Lung (tissue), 12 donors: ENCODE measurements around the gene TMOD2. TPM values are rescaled to one million over a fixed set of nuclear protein-coding genes. Genes with fewer than 3 reads are reported as not detected.

Experiments
- ATAC-seq: fragments of 200-7000 bp; cut with Tn5 transposase; one replicate; pipeline ENCODE4 v1.9.1; 2020; ENCODE audit warnings: moderate number of reproducible peaks; ENCODE audit not compliant: insufficient read depth, low FRiP score
- DNase-seq, 3 donors: peaks; one replicate each; pipeline ENCODE4 v3.0.0-alpha.2; 2013 to 2017
- H3K27ac ChIP-seq, 2 donors: one replicate each; pipeline ENCODE4 v1.5.1; 2013; ENCODE audit warnings: mild to moderate bottlenecking in 2 of 2, moderate library complexity in 2 of 2, control low read depth in 1 of 2, inconsistent platforms in 1 of 2, low read depth in 1 of 2, low read length in 1 of 2
- H3K27me3 ChIP-seq, 3 donors: one replicate each; pipeline ENCODE4 v1.5.1; 2013; ENCODE audit warnings: low read length in 2 of 3; ENCODE audit not compliant: control insufficient read depth in 3 of 3, insufficient read depth in 3 of 3
- H3K36me3 ChIP-seq, 4 donors: one replicate each; pipeline ENCODE4 v1.5.1; 2013; ENCODE audit warnings: low read length in 4 of 4, mild to moderate bottlenecking in 1 of 4, moderate library complexity in 1 of 4; ENCODE audit not compliant: control insufficient read depth in 4 of 4, insufficient read depth in 4 of 4
- H3K4me1 ChIP-seq, 5 donors: one replicate each; pipeline ENCODE4 v1.5.1; 2013; ENCODE audit warnings: low read length in 5 of 5, mild to moderate bottlenecking in 2 of 5, moderate library complexity in 1 of 5; ENCODE audit not compliant: control insufficient read depth in 5 of 5, insufficient read depth in 5 of 5
- H3K4me3 ChIP-seq: one replicate; pipeline ENCODE4 v1.5.1; 2013; ENCODE audit warnings: mild to moderate bottlenecking, control low read depth, moderate library complexity
- H3K9ac ChIP-seq, 2 donors: one replicate each; pipeline ENCODE4 v1.5.1; 2013; ENCODE audit warnings: low read length in 2 of 2, control low read depth in 1 of 2; ENCODE audit not compliant: insufficient read depth in 1 of 2
- H3K9me3 ChIP-seq, 4 donors: one replicate each; pipeline ENCODE4 v1.5.1; 2013; ENCODE audit warnings: low read length in 3 of 4, mild to moderate bottlenecking in 1 of 4, moderate library complexity in 1 of 4; ENCODE audit not compliant: control insufficient read depth in 4 of 4, insufficient read depth in 3 of 4
- WGBS, 2 donors: extraction: QIAGEN DNeasy Blood & Tissue Kit; methylation state at CpG; one replicate each; pipeline ENCODE4 v1.1.7; 2013; 5-methylcytosine and 5-hydroxymethylcytosine counted together
- polyA plus RNA-seq, 2 donors: library from polyadenylated mRNA; stranded (reverse); fragments of 200-250 nt; gene quantifications; one replicate each; pipeline ENCODE4 v1.2.1, GENCODE V29; 2013
- total RNA-seq, 2 donors: library from RNA; depleted of rRNA in 1 of 2; stranded (reverse); fragments of >200 nt in 1 of 2; gene quantifications; one replicate each; pipeline ENCODE4 v1.2.1, GENCODE V29; 2014 to 2021
- TF ChIP-seq, protein P1 (sequence below): IDR thresholded peaks from 2 replicates; pipeline ENCODE4 v1.5.1; 2012; ENCODE audit warnings: mild to moderate bottlenecking; ENCODE audit errors: control extremely low read depth, extremely low read depth
- donor health status: control.
- donor health status: control.
- donor health status: Bipolar disorder and iron deficiency.
- donor health status: healthy.
- donor health status: DM: yes; HTN: yes; CAD: no.

TMOD2 gene
- total and polyA plus RNA-seq, 4 donors, result 1.5 to 10.4 (median 5.8) TPM

GRCh38 chr15:51812598-51812997 lies 61.2 kb downstream of the TMOD2 start:
- Histone ChIP-seq H3K36me3 (peaks cover 0 to 1% (median 0%) of the 10 kb centered on the region in 4 donors), H3K4me3 (no peak overlapping the region), H3K27ac (no peak overlapping the region), H3K9ac (no peak overlapping the region), H3K27me3 (no peaks in the 10 kb centered on the region), H3K4me1 (peaks cover 0 to 9% (median 0%) of the 10 kb centered on the region in 5 donors), H3K9me3 (no peaks in the 10 kb centered on the region)
- DNase-seq (no peak), ATAC-seq (no peak)
- TF ChIP-seq, protein P1, sequence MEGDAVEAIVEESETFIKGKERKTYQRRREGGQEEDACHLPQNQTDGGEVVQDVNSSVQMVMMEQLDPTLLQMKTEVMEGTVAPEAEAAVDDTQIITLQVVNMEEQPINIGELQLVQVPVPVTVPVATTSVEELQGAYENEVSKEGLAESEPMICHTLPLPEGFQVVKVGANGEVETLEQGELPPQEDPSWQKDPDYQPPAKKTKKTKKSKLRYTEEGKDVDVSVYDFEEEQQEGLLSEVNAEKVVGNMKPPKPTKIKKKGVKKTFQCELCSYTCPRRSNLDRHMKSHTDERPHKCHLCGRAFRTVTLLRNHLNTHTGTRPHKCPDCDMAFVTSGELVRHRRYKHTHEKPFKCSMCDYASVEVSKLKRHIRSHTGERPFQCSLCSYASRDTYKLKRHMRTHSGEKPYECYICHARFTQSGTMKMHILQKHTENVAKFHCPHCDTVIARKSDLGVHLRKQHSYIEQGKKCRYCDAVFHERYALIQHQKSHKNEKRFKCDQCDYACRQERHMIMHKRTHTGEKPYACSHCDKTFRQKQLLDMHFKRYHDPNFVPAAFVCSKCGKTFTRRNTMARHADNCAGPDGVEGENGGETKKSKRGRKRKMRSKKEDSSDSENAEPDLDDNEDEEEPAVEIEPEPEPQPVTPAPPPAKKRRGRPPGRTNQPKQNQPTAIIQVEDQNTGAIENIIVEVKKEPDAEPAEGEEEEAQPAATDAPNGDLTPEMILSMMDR, result no peak
- 64 to 76% methylated on average over 2 of the region's 2 CpGs for WGBS, 2 donors

- no peak for ATAC-seq
- Histone ChIP-seq H3K9ac (no peak overlapping the region), H3K9me3 (no peaks in the 10 kb centered on the region), H3K36me3 (peaks cover 0 to 1% (median 0%) of the 10 kb centered on the region in 4 donors), H3K27ac (no peak overlapping the region), H3K27me3 (no peaks in the 10 kb centered on the region), H3K4me3 (no peak overlapping the region), H3K4me1 (peaks cover 0 to 9% (median 0%) of the 10 kb centered on the region in 5 donors)
- TF ChIP-seq, protein P1, result no peak
- WGBS, 2 donors, result 95 to 97% methylated on average over 3 of the region's 3 CpGs
- no peak for DNase-seq
Measured at GRCh38 chr15:51814606-51815005, 63.2 kb downstream of the TMOD2 start.

DNA sequence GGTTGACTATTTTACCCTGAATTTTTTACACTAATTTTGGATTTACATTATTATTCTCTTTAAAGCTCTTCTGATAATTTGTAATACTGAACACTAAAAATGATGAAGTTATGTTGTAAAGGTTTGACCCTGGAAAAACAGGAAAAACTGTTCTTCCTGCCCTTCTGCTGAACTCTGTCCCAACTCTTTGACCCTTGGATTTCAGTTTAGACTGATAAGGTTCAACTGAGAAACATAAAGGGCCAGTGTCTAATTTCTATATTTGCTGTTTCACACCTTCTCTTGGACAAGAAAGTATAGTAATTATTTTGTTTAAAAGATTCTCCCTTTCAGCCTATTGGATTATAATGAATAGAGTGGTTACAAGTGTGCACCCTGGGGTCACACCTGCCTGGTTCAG lies 65.2 kb downstream of the TMOD2 start:
- no peak overlapping the region for H3K27ac ChIP-seq
- ATAC-seq (no peak), DNase-seq (no peak)
- H3K4me3 ChIP-seq, result no peak overlapping the region
- H3K27me3 ChIP-seq, result no peaks in the 10 kb centered on the region
- H3K4me1 ChIP-seq, result peaks cover 0 to 9% (median 0%) of the 10 kb centered on the region in 5 donors
- no peak overlapping the region for H3K9ac ChIP-seq
- H3K36me3 ChIP-seq, result peaks cover 0 to 1% (median 0%) of the 10 kb centered on the region in 4 donors
- peaks cover 2 to 5% (median 3%) of the 10 kb centered on the region in 4 donors for H3K9me3 ChIP-seq
- TF ChIP-seq, protein P1, result no peak

- Histone ChIP-seq H3K9me3 (peaks cover 2 to 5% (median 3%) of the 10 kb centered on the region in 4 donors), H3K36me3 (peaks cover 0 to 1% (median 0%) of the 10 kb centered on the region in 4 donors), H3K4me1 (peaks cover 0 to 9% (median 0%) of the 10 kb centered on the region in 5 donors), H3K9ac (no peak overlapping the region), H3K27me3 (no peaks in the 10 kb centered on the region), H3K27ac (no peak overlapping the region), H3K4me3 (no peak overlapping the region)
- DNase-seq (no peak), ATAC-seq (no peak)
- TF ChIP-seq, protein P1, result no peak
- 90 to 93% methylated on average over 3 of the region's 3 CpGs for WGBS, 2 donors
Measured at GRCh38 chr15:51818150-51818549, 66.8 kb downstream of the TMOD2 start.
